ENCODE data around the gene SP3.

GRCh38 chr2:174012347-174013314 is 47.5 kb upstream of the SP3 start:
- TF ChIP-seq BCL11A (IDR thresholded peaks at IDR 0.05; ENCODE audit: low read depth in 2 of 2, low read length in 2 of 2): no peak
- peak; percentile 95 for TF ChIP-seq MAX (IDR thresholded peaks at IDR 0.05)
- TF ChIP-seq RAD21 (IDR thresholded peaks at IDR 0.05 in 1 of 2, conservative IDR thresholded peaks at IDR 0.05 in 1 of 2; ENCODE audit: low read depth in 2 of 2, low read length in 2 of 2): no peak

Data from H1 (cell line).